ENCODE data around the gene KLB.
A peak's percentile ranks its signal among the peaks of the same experiment; 100 is the strongest.
"Not testable (repeated sequence)": the region's sequence is repeated elsewhere in the genome, so short reads cannot be mapped to it uniquely, and the experiment has no call there.

Gene KLB

GRCh38 chr4:39406763-39407583 lies at the start of gene KLB:
KLB (plus strand) TSS chr4:39406930; CDS start chr4:39406950, 20 bp downstream.
- Mint-ChIP-seq H3K9me3 (no peaks in the 10 kb centered on the region), H3K36me3 (ENCODE audit: low read depth) (no peaks in the 10 kb centered on the region), H3K27me3 (ENCODE audit: low read depth) (peaks cover 9% of the 10 kb centered on the region), H3K27ac (no peak within 1 kb of the TSS), H3K4me3 (no peak within 1 kb of the TSS), H3K4me1 (ENCODE audit: low read depth) (no peaks in the 10 kb centered on the region)
- DNase-seq (ENCODE audit: low spot score) = no peak

GRCh38 chr4:39357002-39357401 lies 49.7 kb upstream of the KLB start:
- Mint-ChIP-seq H3K4me3 (peak overlapping the region; percentile 48), H3K4me1 (ENCODE audit: low read depth) (peaks cover 44% of the 10 kb centered on the region), H3K27ac (peak overlapping the region; percentile 67), H3K9me3 (no peaks in the 10 kb centered on the region), H3K36me3 (ENCODE audit: low read depth) (peaks cover 26% of the 10 kb centered on the region), H3K27me3 (ENCODE audit: low read depth) (no peaks in the 10 kb centered on the region)
- DNase-seq (ENCODE audit: low spot score) = no peak

- not testable (repeated sequence) for DNase-seq (ENCODE audit: low spot score); H3K9me3 Mint-ChIP-seq; H3K4me3 Mint-ChIP-seq; H3K27me3 Mint-ChIP-seq (ENCODE audit: low read depth); H3K27ac Mint-ChIP-seq
- H3K36me3 Mint-ChIP-seq (ENCODE audit: low read depth) = peaks cover 21% of the 10 kb centered on the region
- H3K4me1 Mint-ChIP-seq (ENCODE audit: low read depth) = peaks cover 37% of the 10 kb centered on the region
These were observed 46.1 kb upstream of the KLB start for GRCh38 chr4:39360611-39361010.

DNA sequence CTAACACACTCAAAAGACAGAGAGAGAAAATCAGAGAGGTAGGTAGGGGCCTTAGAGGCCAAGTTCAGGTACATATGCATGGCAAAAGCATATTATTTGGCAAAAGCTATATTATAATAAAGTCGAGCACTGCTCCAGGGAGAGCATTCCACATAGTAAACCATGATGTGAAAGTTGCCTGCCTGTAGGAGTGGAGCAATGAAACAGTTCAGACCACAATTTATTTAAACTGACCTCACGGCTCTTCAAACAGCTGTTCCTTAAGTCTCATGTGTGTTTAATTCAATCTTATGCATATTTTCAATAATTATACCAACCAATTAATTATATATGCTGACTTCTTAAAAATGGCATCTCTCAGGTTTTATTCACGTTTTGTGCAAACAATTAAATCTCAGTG lies 43.9 kb upstream of the KLB start:
- no peaks in the 10 kb centered on the region for H3K9me3 Mint-ChIP-seq
- peak overlapping the region; percentile 8 for H3K27ac Mint-ChIP-seq
- peaks cover 30% of the 10 kb centered on the region for H3K4me1 Mint-ChIP-seq (ENCODE audit: low read depth)
- peak overlapping the region; percentile 23 for H3K4me3 Mint-ChIP-seq
- no peak for DNase-seq (ENCODE audit: low spot score)
- H3K36me3 Mint-ChIP-seq (ENCODE audit: low read depth) = peaks cover 20% of the 10 kb centered on the region
- H3K27me3 Mint-ChIP-seq (ENCODE audit: low read depth) = no peaks in the 10 kb centered on the region

GRCh38 chr4:39363773-39364393 lies 42.8 kb upstream of the KLB start:
- Mint-ChIP-seq H3K9me3 (peaks cover 4% of the 10 kb centered on the region), H3K27me3 (ENCODE audit: low read depth) (no peaks in the 10 kb centered on the region), H3K27ac (peak overlapping the region; percentile 82), H3K36me3 (ENCODE audit: low read depth) (peaks cover 17% of the 10 kb centered on the region), H3K4me1 (ENCODE audit: low read depth) (peaks cover 28% of the 10 kb centered on the region), H3K4me3 (peak overlapping the region; percentile 74)
- DNase-seq (ENCODE audit: low spot score) = no peak

DNA sequence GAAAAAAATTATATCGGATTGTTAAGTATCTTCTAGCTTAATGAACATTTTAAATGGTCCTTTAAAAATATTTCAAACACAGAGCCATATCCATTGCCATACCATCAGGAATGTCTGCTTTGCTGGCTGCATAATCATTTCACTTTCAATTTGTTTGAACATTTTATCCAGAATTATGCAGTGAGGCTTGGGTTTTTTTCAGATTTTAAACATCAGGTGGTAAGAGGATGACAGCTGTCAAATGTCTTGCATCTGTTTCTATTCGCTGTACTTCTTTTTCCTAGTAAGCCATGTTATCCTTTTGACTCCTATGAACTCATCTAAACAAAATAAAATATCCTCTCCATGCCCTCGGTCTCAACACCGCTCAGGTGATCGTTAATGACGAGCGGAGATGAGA lies 41.4 kb upstream of the KLB start:
- peak overlapping the region; percentile 88 for H3K27ac Mint-ChIP-seq
- peaks cover 13% of the 10 kb centered on the region for H3K36me3 Mint-ChIP-seq (ENCODE audit: low read depth)
- H3K9me3 Mint-ChIP-seq = peaks cover 8% of the 10 kb centered on the region
- peak overlapping the region; percentile 87 for H3K4me3 Mint-ChIP-seq
- no peak for DNase-seq (ENCODE audit: low spot score)
- H3K4me1 Mint-ChIP-seq (ENCODE audit: low read depth) = peaks cover 25% of the 10 kb centered on the region
- no peaks in the 10 kb centered on the region for H3K27me3 Mint-ChIP-seq (ENCODE audit: low read depth)

- peaks cover 13% of the 10 kb centered on the region for H3K9me3 Mint-ChIP-seq
- H3K4me1 Mint-ChIP-seq (ENCODE audit: low read depth) = peaks cover 25% of the 10 kb centered on the region
- no peaks in the 10 kb centered on the region for H3K27me3 Mint-ChIP-seq (ENCODE audit: low read depth)
- H3K27ac Mint-ChIP-seq = peak within 1 kb of the TSS; percentile 88
- H3K36me3 Mint-ChIP-seq (ENCODE audit: low read depth) = peaks cover 13% of the 10 kb centered on the region
- peak within 1 kb of the TSS; percentile 87 for H3K4me3 Mint-ChIP-seq
- DNase-seq (ENCODE audit: low spot score) = peak; percentile 90
These were observed 40.6 kb upstream of the KLB start, which contains the start of gene RFC1 for GRCh38 chr4:39365830-39366771. RFC1 (minus strand) TSS chr4:39366362; CDS start chr4:39366241, 121 bp downstream.

- Mint-ChIP-seq H3K4me1 (ENCODE audit: low read depth) (peaks cover 22% of the 10 kb centered on the region), H3K27me3 (ENCODE audit: low read depth) (no peaks in the 10 kb centered on the region), H3K4me3 (peak overlapping the region; percentile 7), H3K9me3 (peaks cover 20% of the 10 kb centered on the region), H3K27ac (no peak overlapping the region), H3K36me3 (ENCODE audit: low read depth) (peaks cover 11% of the 10 kb centered on the region)
- no peak for DNase-seq (ENCODE audit: low spot score)
These were observed 39.6 kb upstream of the KLB start for GRCh38 chr4:39367166-39367565.

DNA sequence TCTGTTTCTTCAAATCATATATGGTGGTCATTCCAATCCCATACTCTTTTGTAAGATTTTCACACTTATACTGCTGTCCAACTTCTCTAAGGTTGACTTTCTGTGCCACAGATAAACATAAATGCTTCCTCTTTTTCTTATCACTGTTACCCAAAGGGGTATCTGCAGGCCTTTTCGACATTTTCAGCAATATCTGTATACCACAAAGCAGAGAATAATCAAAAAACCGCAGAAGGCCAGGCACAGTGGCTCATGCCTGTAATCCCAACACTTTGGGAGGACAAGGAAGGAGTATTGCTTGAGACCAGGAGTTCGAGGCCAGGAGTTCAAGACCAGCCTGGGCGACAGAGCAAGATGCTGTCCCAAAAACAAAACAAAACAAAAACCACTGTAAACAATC lies 37.4 kb upstream of the KLB start:
- no peak for DNase-seq (ENCODE audit: low spot score)
- peaks cover 5% of the 10 kb centered on the region for H3K36me3 Mint-ChIP-seq (ENCODE audit: low read depth)
- H3K27ac Mint-ChIP-seq = no peak overlapping the region
- no peak overlapping the region for H3K4me3 Mint-ChIP-seq
- no peaks in the 10 kb centered on the region for H3K27me3 Mint-ChIP-seq (ENCODE audit: low read depth)
- peaks cover 25% of the 10 kb centered on the region for H3K9me3 Mint-ChIP-seq
- H3K4me1 Mint-ChIP-seq (ENCODE audit: low read depth) = peaks cover 8% of the 10 kb centered on the region

- H3K4me1 Mint-ChIP-seq (ENCODE audit: low read depth); H3K27ac Mint-ChIP-seq; DNase-seq (ENCODE audit: low spot score); H3K27me3 Mint-ChIP-seq (ENCODE audit: low read depth); H3K4me3 Mint-ChIP-seq; H3K36me3 Mint-ChIP-seq (ENCODE audit: low read depth): not testable (repeated sequence)
- H3K9me3 Mint-ChIP-seq = peaks cover 25% of the 10 kb centered on the region
These were observed 35.5 kb upstream of the KLB start for GRCh38 chr4:39371209-39371608.

DNA sequence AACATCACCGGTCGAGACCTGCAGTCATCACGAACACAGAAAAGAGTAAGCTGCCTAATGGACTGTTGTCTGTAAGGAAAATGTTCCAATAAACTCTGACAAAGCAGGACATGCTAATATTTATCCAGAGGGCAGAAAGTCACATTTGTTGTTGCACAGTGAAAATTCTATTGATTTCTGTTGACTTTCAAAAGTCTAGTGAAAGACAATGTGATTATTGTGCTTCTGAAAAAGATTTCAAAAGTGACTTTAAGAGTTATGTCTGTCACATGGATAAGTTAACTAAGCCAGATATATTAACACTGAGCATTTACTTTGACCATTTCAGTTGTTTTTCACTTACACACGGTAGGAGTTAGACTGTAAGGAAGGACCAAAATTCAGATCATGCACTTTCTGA lies 31.3 kb upstream of the KLB start:
- Mint-ChIP-seq H3K27ac (no peak overlapping the region), H3K9me3 (peaks cover 27% of the 10 kb centered on the region), H3K4me1 (ENCODE audit: low read depth) (no peaks in the 10 kb centered on the region), H3K36me3 (ENCODE audit: low read depth) (peaks cover 2% of the 10 kb centered on the region), H3K27me3 (ENCODE audit: low read depth) (peaks cover 26% of the 10 kb centered on the region), H3K4me3 (no peak overlapping the region)
- DNase-seq (ENCODE audit: low spot score) = no peak

DNA sequence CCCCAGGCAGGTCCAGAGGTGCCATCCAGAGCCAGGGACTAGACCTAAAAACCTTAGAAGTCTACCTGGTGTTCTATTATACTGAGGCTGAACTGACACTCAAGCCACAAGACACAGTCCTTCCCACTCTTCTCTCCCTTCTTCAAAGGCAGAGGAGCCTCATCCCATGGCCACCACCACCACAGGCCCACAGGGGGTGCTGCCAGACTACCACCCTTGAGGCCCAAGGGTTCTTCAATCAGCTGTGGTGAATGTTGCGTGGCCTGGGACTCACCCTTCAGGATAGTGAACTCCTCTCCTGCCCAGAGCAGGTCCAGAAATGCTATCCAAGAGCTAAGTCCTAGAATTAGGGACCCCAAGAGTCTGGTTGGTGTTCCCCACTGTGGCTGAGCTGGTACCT lies 23.0 kb upstream of the KLB start:
- H3K27ac Mint-ChIP-seq = no peak overlapping the region
- peaks cover 11% of the 10 kb centered on the region for H3K9me3 Mint-ChIP-seq
- H3K27me3 Mint-ChIP-seq (ENCODE audit: low read depth) = peaks cover 31% of the 10 kb centered on the region
- H3K4me3 Mint-ChIP-seq = no peak overlapping the region
- no peak for DNase-seq (ENCODE audit: low spot score)
- H3K4me1 Mint-ChIP-seq (ENCODE audit: low read depth) = no peaks in the 10 kb centered on the region
- H3K36me3 Mint-ChIP-seq (ENCODE audit: low read depth) = no peaks in the 10 kb centered on the region

DNA sequence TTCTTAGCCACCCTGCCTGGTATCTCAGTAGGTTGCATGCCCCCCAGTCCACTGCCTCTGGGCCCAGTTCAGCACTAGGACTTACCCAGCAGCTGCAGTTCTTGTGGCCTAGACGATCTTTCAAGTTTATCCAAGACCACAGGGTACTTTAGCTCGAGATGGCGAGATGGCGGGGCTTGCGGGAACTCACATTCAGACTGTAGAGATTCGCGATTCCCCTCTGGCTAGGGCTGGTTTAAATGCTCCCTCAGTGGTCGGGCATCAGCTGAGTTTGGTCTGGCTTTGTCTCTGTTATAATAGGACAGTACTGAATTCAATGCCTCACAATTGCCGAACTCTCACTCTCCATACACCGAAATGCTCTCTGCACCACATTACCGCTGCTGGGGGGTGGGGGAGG lies 22.2 kb upstream of the KLB start:
- Mint-ChIP-seq H3K4me1 (ENCODE audit: low read depth) (no peaks in the 10 kb centered on the region), H3K27ac (no peak overlapping the region), H3K4me3 (no peak overlapping the region), H3K9me3 (peaks cover 9% of the 10 kb centered on the region), H3K27me3 (ENCODE audit: low read depth) (peaks cover 24% of the 10 kb centered on the region), H3K36me3 (ENCODE audit: low read depth) (no peaks in the 10 kb centered on the region)
- DNase-seq (ENCODE audit: low spot score) = no peak

GRCh38 chr4:39390603-39391002 lies 16.1 kb upstream of the KLB start:
- H3K36me3 Mint-ChIP-seq (ENCODE audit: low read depth) = no peaks in the 10 kb centered on the region
- DNase-seq (ENCODE audit: low spot score) = no peak
- H3K4me1 Mint-ChIP-seq (ENCODE audit: low read depth) = no peaks in the 10 kb centered on the region

More at GRCh38 chr4:39390603-39391002, 16.1 kb upstream of the KLB start:
- no peaks in the 10 kb centered on the region for H3K27me3 Mint-ChIP-seq (ENCODE audit: low read depth)
- no peak overlapping the region for H3K27ac Mint-ChIP-seq
- H3K9me3 Mint-ChIP-seq = no peaks in the 10 kb centered on the region
- H3K4me3 Mint-ChIP-seq = no peak overlapping the region
